GM18507 (cell line): Measurements from ENCODE around the gene GIGYF1.
"Not testable (repeated sequence)": the region's sequence is repeated elsewhere in the genome, so short reads cannot be mapped to it uniquely, and the experiment has no call there.

Experiments
- DNase-seq: peaks from one replicate; pipeline ENCODE4 v3.0.0; 2011; ENCODE audit warnings: low read depth; ENCODE audit not compliant: insufficient read length; ENCODE audit errors: extremely low spot score
- FAIRE-seq: peaks from 2 replicates; lab custom pipeline; 2011; peaks lifted over from hg19 to GRCh38; lab: Jason Lieb, UNC

The GIGYF1 gene

GRCh38 chr7:100675581-100676350, 18.3 kb downstream of the GIGYF1 start:
- peak; percentile 85 for FAIRE-seq
- DNase-seq = peak; percentile 59

- FAIRE-seq (no peak), DNase-seq (no peak)
Measured at GRCh38 chr7:100675105-100675451, 19.0 kb downstream of the GIGYF1 start.

- DNase-seq (no peak), FAIRE-seq (no peak)
Measured at GRCh38 chr7:100674411-100675104, 19.5 kb downstream of the GIGYF1 start.

GRCh38 chr7:100673942-100674410, 20.1 kb downstream of the GIGYF1 start:
- FAIRE-seq (no peak), DNase-seq (no peak)

- DNase-seq (peak; percentile 93), FAIRE-seq (peak; percentile 98)
Measured at GRCh38 chr7:100673302-100673941, 20.6 kb downstream of the GIGYF1 start, which contains the start of gene GNB2. GNB2 (plus strand) TSS chr7:100673740; CDS start chr7:100676266, 2,526 bp downstream.

GRCh38 chr7:100671353-100672327, 22.4 kb downstream of the GIGYF1 start:
- DNase-seq = no peak

GRCh38 chr7:100670074-100670473, 24.0 kb downstream of the GIGYF1 start:
- DNase-seq = no peak
- no peak for FAIRE-seq

More at GRCh38 chr7:100671353-100672327, 22.4 kb downstream of the GIGYF1 start:
- no peak for FAIRE-seq

- not testable (repeated sequence) for DNase-seq, FAIRE-seq
Measured at GRCh38 chr7:100669106-100669505, 24.9 kb downstream of the GIGYF1 start.

- DNase-seq (no peak), FAIRE-seq (no peak)
Measured at GRCh38 chr7:100668069-100668449, 26.0 kb downstream of the GIGYF1 start.

- FAIRE-seq (no peak), DNase-seq (no peak)
Measured at GRCh38 chr7:100667331-100668068, 26.6 kb downstream of the GIGYF1 start.

- no peak for FAIRE-seq
- no peak for DNase-seq
Measured at GRCh38 chr7:100665168-100665726, 28.8 kb downstream of the GIGYF1 start.

GRCh38 chr7:100662194-100662776, 31.8 kb downstream of the GIGYF1 start:
- not testable (repeated sequence) for FAIRE-seq, DNase-seq

- FAIRE-seq (no peak), DNase-seq (no peak)
Measured at GRCh38 chr7:100655908-100656674, 38.0 kb downstream of the GIGYF1 start, which contains the start of gene ACTL6B. ACTL6B (minus strand) TSS chr7:100656448; CDS start chr7:100656354, 94 bp downstream.

- FAIRE-seq = no peak
- no peak for DNase-seq
Measured at GRCh38 chr7:100654908-100655831, 38.9 kb downstream of the GIGYF1 start.

- no peak for FAIRE-seq
- DNase-seq = no peak
Measured at GRCh38 chr7:100649826-100650565, 44.1 kb downstream of the GIGYF1 start.
